ENCODE data around the gene FRMD4B.
"Not testable (repeated sequence)": the region's sequence is repeated elsewhere in the genome, so short reads cannot be mapped to it uniquely, and the experiment has no call there.

Gene FRMD4B

GRCh38 chr3:69329892-69330291, 56.0 kb downstream of the FRMD4B start:
- H3K4me3 ChIP-seq (ENCODE audit: low read depth in 1 of 2, low read length in 2 of 2) = no peak overlapping the region
- H3K9me3 ChIP-seq (ENCODE audit: low read length) = no peaks in the 10 kb centered on the region
- no peak overlapping the region for H3K27ac ChIP-seq (ENCODE audit: low read depth, low read length)
- H3K4me1 ChIP-seq (ENCODE audit: insufficient read depth, low read length) = peaks cover 5% of the 10 kb centered on the region
- H3K36me3 ChIP-seq (ENCODE audit: insufficient read depth, low read length) = no peaks in the 10 kb centered on the region
- no peaks in the 10 kb centered on the region for H3K27me3 ChIP-seq (ENCODE audit: control insufficient read depth in 1 of 2, insufficient read depth in 2 of 2, low read length in 2 of 2)
- H3K9ac ChIP-seq (ENCODE audit: low read length) = no peak overlapping the region

- Histone ChIP-seq H3K9me3 (ENCODE audit: low read length) (no peaks in the 10 kb centered on the region), H3K27ac (ENCODE audit: low read depth, low read length) (peak overlapping the region; percentile 17), H3K9ac (ENCODE audit: low read length) (no peak overlapping the region), H3K4me3 (ENCODE audit: low read depth in 1 of 2, low read length in 2 of 2) (no peak overlapping the region), H3K4me1 (ENCODE audit: insufficient read depth, low read length) (peaks cover 5% of the 10 kb centered on the region), H3K27me3 (ENCODE audit: control insufficient read depth in 1 of 2, insufficient read depth in 2 of 2, low read length in 2 of 2) (no peaks in the 10 kb centered on the region), H3K36me3 (ENCODE audit: insufficient read depth, low read length) (no peaks in the 10 kb centered on the region)
Observed at GRCh38 chr3:69328963-69329302, 57.0 kb downstream of the FRMD4B start.

GRCh38 chr3:69328103-69328962, 57.6 kb downstream of the FRMD4B start:
- Histone ChIP-seq H3K36me3 (ENCODE audit: insufficient read depth, low read length) (no peaks in the 10 kb centered on the region), H3K4me1 (ENCODE audit: insufficient read depth, low read length) (peaks cover 5% of the 10 kb centered on the region), H3K4me3 (ENCODE audit: low read depth in 1 of 2, low read length in 2 of 2) (no peak overlapping the region), H3K9ac (ENCODE audit: low read length) (no peak overlapping the region), H3K9me3 (ENCODE audit: low read length) (no peaks in the 10 kb centered on the region), H3K27me3 (ENCODE audit: control insufficient read depth in 1 of 2, insufficient read depth in 2 of 2, low read length in 2 of 2) (no peaks in the 10 kb centered on the region), H3K27ac (ENCODE audit: low read depth, low read length) (peak overlapping the region; percentile 17)

GRCh38 chr3:69326855-69327300, 59.0 kb downstream of the FRMD4B start:
- H3K36me3 ChIP-seq (ENCODE audit: insufficient read depth, low read length) = no peaks in the 10 kb centered on the region
- no peak overlapping the region for H3K9ac ChIP-seq (ENCODE audit: low read length)
- no peaks in the 10 kb centered on the region for H3K9me3 ChIP-seq (ENCODE audit: low read length)
- H3K4me3 ChIP-seq (ENCODE audit: low read depth in 1 of 2, low read length in 2 of 2) = no peak overlapping the region
- H3K27ac ChIP-seq (ENCODE audit: low read depth, low read length) = no peak overlapping the region
- H3K27me3 ChIP-seq (ENCODE audit: control insufficient read depth in 1 of 2, insufficient read depth in 2 of 2, low read length in 2 of 2) = no peaks in the 10 kb centered on the region
- peaks cover 5% of the 10 kb centered on the region for H3K4me1 ChIP-seq (ENCODE audit: insufficient read depth, low read length)

GRCh38 chr3:69325151-69325550, 60.7 kb downstream of the FRMD4B start:
- no peaks in the 10 kb centered on the region for H3K9me3 ChIP-seq (ENCODE audit: low read length)
- H3K9ac ChIP-seq (ENCODE audit: low read length) = no peak overlapping the region
- peaks cover 5% of the 10 kb centered on the region for H3K4me1 ChIP-seq (ENCODE audit: insufficient read depth, low read length)
- H3K4me3 ChIP-seq (ENCODE audit: low read depth in 1 of 2, low read length in 2 of 2) = no peak overlapping the region
- H3K36me3 ChIP-seq (ENCODE audit: insufficient read depth, low read length) = no peaks in the 10 kb centered on the region
- H3K27ac ChIP-seq (ENCODE audit: low read depth, low read length) = no peak overlapping the region
- no peaks in the 10 kb centered on the region for H3K27me3 ChIP-seq (ENCODE audit: control insufficient read depth in 1 of 2, insufficient read depth in 2 of 2, low read length in 2 of 2)

GRCh38 chr3:69324362-69325025, 61.4 kb downstream of the FRMD4B start:
- Histone ChIP-seq H3K9me3 (ENCODE audit: low read length) (no peaks in the 10 kb centered on the region), H3K4me1 (ENCODE audit: insufficient read depth, low read length) (peaks cover 5% of the 10 kb centered on the region), H3K27me3 (ENCODE audit: control insufficient read depth in 1 of 2, insufficient read depth in 2 of 2, low read length in 2 of 2) (no peaks in the 10 kb centered on the region), H3K27ac (ENCODE audit: low read depth, low read length) (no peak overlapping the region), H3K4me3 (ENCODE audit: low read depth in 1 of 2, low read length in 2 of 2) (no peak overlapping the region), H3K36me3 (ENCODE audit: insufficient read depth, low read length) (no peaks in the 10 kb centered on the region), H3K9ac (ENCODE audit: low read length) (no peak overlapping the region)

- Histone ChIP-seq H3K36me3 (ENCODE audit: insufficient read depth, low read length) (no peaks in the 10 kb centered on the region), H3K27ac (ENCODE audit: low read depth, low read length) (no peak overlapping the region), H3K9ac (ENCODE audit: low read length) (no peak overlapping the region), H3K4me3 (ENCODE audit: low read depth in 1 of 2, low read length in 2 of 2) (no peak overlapping the region), H3K9me3 (ENCODE audit: low read length) (no peaks in the 10 kb centered on the region), H3K27me3 (ENCODE audit: control insufficient read depth in 1 of 2, insufficient read depth in 2 of 2, low read length in 2 of 2) (no peaks in the 10 kb centered on the region), H3K4me1 (ENCODE audit: insufficient read depth, low read length) (peaks cover 5% of the 10 kb centered on the region)
Observed at GRCh38 chr3:69323941-69324340, 61.9 kb downstream of the FRMD4B start.

GRCh38 chr3:69322512-69322911, 63.4 kb downstream of the FRMD4B start:
- not testable (repeated sequence) for H3K27ac ChIP-seq (ENCODE audit: low read depth, low read length); H3K9ac ChIP-seq (ENCODE audit: low read length); H3K4me3 ChIP-seq (ENCODE audit: low read depth in 1 of 2, low read length in 2 of 2); H3K27me3 ChIP-seq (ENCODE audit: control insufficient read depth in 1 of 2, insufficient read depth in 2 of 2, low read length in 2 of 2); H3K9me3 ChIP-seq (ENCODE audit: low read length); H3K36me3 ChIP-seq (ENCODE audit: insufficient read depth, low read length); H3K4me1 ChIP-seq (ENCODE audit: insufficient read depth, low read length)

- H3K9ac ChIP-seq (ENCODE audit: low read length) = no peak overlapping the region
- H3K4me3 ChIP-seq (ENCODE audit: low read depth in 1 of 2, low read length in 2 of 2) = no peak overlapping the region
- no peaks in the 10 kb centered on the region for H3K4me1 ChIP-seq (ENCODE audit: insufficient read depth, low read length)
- no peaks in the 10 kb centered on the region for H3K9me3 ChIP-seq (ENCODE audit: low read length)
- no peaks in the 10 kb centered on the region for H3K36me3 ChIP-seq (ENCODE audit: insufficient read depth, low read length)
- H3K27me3 ChIP-seq (ENCODE audit: control insufficient read depth in 1 of 2, insufficient read depth in 2 of 2, low read length in 2 of 2) = no peaks in the 10 kb centered on the region
- H3K27ac ChIP-seq (ENCODE audit: low read depth, low read length) = no peak overlapping the region
Observed at GRCh38 chr3:69322158-69322509, 63.8 kb downstream of the FRMD4B start.

GRCh38 chr3:69321301-69322157, 64.4 kb downstream of the FRMD4B start:
- Histone ChIP-seq H3K4me3 (ENCODE audit: low read depth in 1 of 2, low read length in 2 of 2) (no peak overlapping the region), H3K9me3 (ENCODE audit: low read length) (no peaks in the 10 kb centered on the region), H3K4me1 (ENCODE audit: insufficient read depth, low read length) (no peaks in the 10 kb centered on the region), H3K27me3 (ENCODE audit: control insufficient read depth in 1 of 2, insufficient read depth in 2 of 2, low read length in 2 of 2) (no peaks in the 10 kb centered on the region), H3K27ac (ENCODE audit: low read depth, low read length) (no peak overlapping the region), H3K9ac (ENCODE audit: low read length) (no peak overlapping the region), H3K36me3 (ENCODE audit: insufficient read depth, low read length) (no peaks in the 10 kb centered on the region)

GRCh38 chr3:69320871-69321271, 65.0 kb downstream of the FRMD4B start:
- no peak overlapping the region for H3K9ac ChIP-seq (ENCODE audit: low read length)

More at GRCh38 chr3:69320871-69321271, 65.0 kb downstream of the FRMD4B start:
- Histone ChIP-seq H3K9me3 (ENCODE audit: low read length) (no peaks in the 10 kb centered on the region), H3K27ac (ENCODE audit: low read depth, low read length) (no peak overlapping the region), H3K4me3 (ENCODE audit: low read depth in 1 of 2, low read length in 2 of 2) (no peak overlapping the region), H3K36me3 (ENCODE audit: insufficient read depth, low read length) (no peaks in the 10 kb centered on the region), H3K27me3 (ENCODE audit: control insufficient read depth in 1 of 2, insufficient read depth in 2 of 2, low read length in 2 of 2) (no peaks in the 10 kb centered on the region), H3K4me1 (ENCODE audit: insufficient read depth, low read length) (no peaks in the 10 kb centered on the region)

Data from muscle layer of colon (tissue), 2 donors.